DMS79 treated with DMSO at 0.1 percent for 48 hours (cell line): ENCODE measurements around the gene RNF44.
A peak's percentile ranks its signal among the peaks of the same experiment; 100 is the strongest.
"Not testable (repeated sequence)": the region's sequence is repeated elsewhere in the genome, so short reads cannot be mapped to it uniquely, and the experiment has no call there.

Experiments
- DNase-seq: peaks from one replicate; lab custom pipeline; 2025; lab: John Stamatoyannopoulos, UW

Gene RNF44

GRCh38 chr5:176550937-176551336 lies 13.7 kb upstream of the RNF44 start:
- DNase-seq = not testable (repeated sequence)

DNA sequence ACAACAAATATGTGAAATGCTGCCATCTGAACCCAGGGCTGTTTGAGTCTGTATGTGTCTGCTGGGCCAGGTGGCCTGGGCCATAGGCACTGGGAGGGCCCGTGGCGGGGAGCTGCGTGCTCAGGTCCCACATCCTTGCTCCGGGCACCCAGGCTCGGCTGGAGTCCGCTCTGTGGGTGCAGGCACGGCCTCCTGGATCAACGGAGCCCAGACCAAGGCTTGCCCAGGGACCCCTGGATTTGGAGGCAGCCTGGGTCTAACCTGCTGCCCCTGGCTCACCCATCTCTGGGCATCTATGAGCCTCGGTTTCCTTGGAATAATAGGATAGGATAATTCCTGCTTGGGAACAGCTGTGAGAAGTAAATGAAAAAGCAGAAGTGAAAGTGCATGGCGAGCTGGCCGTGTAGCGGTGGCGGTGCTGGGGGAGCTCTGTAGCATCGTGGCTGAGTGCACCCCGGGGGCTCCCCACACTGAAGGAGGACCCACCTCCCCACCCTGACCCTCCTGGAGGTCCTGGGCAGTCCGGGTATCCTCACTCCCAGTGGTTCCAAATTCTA lies 13.2 kb upstream of the RNF44 start:
- no peak for DNase-seq

GRCh38 chr5:176549871-176550270 lies 12.7 kb upstream of the RNF44 start:
- no peak for DNase-seq

- no peak for DNase-seq
These were observed 11.8 kb upstream of the RNF44 start, which contains the start of gene CDHR2 for GRCh38 chr5:176548967-176549444. Gene CDHR2, plus strand, starts transcription at chr5:176549342. Its CDS starts 16,011 bp downstream, at chr5:176565353.

DNA sequence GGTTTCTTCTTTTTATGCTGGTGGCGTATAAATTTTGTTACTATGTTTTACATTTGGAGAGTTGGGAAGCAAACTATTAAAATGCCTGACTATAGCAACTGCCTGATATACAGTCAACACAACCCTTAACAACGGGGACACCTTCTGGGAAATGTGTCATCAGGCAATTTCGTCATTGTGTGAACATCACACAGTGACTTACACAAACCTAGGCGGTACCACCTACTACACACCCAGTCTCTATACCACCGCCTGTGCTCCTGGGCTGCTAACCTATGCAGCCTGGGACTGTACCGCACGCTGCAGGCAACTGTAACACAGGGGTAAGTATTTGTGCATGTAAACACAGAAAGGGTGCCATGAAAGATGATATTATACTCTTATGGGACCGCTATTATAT lies 10.6 kb upstream of the RNF44 start:
- no peak for DNase-seq

- no peak for DNase-seq
These were observed 8.7 kb upstream of the RNF44 start for GRCh38 chr5:176545737-176546509.

DNA sequence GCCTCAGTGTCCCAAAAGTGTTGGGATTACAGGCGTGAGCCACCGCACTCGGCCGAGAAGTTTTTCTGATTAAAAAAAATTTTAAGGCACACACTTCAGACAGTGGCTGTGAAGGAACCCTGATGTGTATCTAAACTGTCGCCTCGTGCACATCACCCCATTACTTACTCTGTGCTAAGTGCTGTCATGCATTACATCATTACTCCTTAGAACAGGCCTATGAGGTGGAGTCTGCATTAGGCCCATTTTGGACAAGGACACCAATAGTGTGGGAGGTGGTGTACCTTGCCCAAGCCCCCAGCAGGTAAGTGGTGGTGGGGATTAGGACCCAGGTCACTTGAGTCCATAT lies 8.2 kb upstream of the RNF44 start:
- DNase-seq = no peak

DNA sequence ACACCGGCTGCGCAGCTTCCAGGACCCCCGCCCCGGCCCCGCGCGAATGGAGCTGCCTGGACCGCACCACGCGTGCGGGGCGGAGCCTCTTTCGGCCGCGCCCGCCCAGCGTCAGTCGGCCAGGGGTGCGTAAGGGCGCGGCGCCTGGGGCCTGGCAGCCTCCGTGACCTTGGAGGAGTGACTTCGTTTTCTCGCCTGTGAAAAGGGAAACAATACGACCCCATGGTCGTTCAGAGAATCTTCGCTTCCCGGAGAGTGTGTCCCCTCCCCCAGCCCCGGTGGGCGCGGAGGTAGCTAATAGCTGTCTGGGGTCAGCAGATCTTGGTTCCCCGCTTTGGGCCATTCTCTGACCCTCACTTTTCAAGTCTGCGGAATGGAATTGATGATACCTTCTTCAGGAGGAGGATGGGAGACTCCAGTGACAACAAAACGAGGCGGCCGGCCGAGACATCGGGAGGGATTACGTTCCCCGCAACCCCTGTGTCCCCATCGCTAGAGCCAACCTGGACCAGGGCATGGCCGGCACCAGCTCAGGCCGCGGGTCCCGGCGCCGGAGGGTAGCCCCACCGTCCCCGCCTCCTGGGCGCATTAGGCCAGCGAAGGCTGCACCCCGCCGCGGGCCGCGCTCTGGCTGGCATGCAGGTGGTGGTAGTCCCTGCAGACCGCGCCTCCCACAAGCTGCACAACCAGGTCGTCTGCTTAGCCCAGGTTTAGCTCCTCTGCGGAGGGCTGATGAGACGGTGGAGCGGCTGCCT lies 6.4 kb upstream of the RNF44 start:
- peak; percentile 43 for DNase-seq

DNA sequence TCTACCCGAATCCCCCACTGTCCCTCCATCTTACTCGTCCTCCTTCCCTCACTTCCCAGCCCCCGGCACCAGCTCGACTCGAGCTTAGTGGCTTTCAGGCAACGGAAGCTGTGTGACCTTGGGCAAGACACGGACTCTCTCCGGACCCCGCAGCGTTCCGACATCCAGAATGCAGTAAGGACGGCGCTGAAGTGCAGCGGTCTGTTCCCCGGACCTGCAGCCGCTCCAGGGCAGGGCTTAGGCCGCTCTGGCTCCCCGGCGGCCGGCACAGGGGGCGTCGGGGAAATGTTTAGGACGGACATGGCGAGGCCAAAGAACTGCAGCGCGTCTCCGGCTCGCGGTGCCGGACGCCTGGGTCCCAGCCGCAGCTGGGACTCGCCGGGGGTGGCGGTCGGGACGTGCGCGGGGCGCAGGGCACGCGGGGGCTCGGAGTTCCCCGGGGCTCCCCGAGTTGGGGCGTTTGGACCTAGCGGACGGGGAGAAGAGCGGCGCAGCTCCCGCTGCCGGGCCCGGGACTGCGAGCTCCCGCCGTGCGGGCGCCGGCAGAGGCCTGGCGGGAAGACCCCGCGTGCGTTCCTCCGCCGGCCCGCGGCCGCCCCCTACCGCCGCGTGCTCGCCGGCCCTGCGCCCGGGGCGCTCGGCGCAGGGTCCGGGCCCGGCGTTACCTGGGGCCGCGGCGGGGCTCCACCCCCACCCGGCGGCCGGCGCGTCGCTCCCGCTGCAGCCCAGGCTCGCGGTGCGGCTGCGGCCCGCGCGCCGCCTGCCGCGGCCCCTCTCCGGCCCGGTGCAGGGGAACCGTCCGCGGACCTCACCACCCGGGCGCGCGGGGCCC lies 5.6 kb upstream of the RNF44 start:
- DNase-seq = no peak

DNA sequence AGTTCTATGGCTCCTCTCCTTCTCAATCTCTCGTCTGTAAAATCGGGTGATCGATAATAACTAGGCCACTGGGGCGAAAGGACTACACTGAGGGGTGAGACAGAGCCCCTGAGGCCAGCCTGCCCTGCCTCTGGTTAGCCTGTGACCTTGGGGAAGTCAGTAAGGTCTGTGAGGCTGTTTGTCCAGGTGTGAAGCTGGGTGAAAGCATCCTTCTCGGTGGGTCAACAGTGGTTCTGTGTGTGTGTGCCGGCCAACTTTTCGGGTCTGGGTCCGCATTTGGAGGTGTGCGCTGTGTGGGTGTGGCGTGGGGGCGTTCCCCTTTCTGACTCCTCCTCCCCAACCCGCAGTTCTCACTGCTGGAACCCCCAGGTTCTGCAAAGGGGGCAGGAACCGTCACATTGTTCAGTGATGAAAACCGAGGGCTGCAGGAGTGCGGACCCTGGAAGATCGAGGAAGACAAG lies 5.0 kb upstream of the RNF44 start:
- DNase-seq = no peak

DNA sequence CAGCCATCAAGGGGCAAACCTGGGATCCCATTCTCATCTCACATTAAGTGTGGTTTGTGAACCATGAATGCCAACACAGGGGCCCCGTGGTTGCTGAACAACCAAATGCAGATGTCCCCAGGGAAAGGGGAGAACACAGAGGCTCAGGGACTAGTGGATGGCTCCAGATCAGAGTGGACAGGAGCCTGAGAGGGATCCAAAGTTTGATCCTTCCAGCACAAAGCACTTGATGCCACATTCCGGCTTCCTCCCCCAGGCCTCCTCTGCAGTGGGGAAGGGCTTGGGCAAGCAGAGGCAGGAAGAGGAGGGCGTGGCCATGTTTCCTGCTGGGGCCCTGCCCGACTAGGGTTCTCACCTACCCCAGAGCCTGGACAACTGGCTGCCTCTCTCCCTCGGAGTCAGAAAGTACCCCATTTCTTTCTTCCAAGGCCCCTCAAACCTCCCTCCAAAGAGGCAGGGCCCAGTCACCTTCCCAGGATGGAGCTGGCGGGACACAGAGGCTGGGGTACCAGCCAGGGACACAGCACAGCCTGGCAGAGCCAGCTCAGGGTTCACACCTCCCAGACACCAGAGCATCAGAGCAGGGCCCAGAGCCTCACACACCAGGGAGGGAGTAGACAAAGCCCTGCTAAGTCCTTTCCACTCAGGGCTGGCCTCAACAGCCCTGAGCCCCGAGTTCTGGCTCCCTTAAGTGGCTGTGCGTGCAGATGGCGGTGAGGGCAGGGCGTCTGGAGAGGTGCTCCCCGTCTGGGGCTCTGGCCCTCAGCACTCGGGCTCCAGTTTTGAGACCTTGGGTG lies 4.3 kb upstream of the RNF44 start:
- no peak for DNase-seq

GRCh38 chr5:176540956-176541337 lies 3.7 kb upstream of the RNF44 start:
- DNase-seq = no peak

- no peak for DNase-seq
These were observed 3.3 kb upstream of the RNF44 start for GRCh38 chr5:176540476-176540899.

DNA sequence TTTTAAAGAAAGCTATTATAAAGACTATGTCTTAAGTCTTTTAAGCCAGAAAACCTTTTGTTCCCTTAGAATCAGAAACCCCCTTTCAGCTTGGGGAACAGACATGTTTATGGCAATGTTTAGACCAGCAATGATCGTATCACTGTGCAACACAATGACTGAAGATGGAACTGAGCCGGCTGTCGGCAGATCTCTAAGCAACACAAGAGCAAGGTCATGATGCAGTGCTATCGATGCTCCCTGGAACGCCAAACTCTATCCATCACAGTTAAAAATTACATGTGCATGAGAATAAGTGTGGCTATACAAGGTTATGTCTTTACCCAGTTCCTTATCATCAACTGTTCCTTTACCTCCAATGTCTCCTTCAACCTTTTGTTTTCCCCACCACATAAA lies 1.8 kb upstream of the RNF44 start:
- no peak for DNase-seq

GRCh38 chr5:176538230-176538988 lies 1.2 kb upstream of the RNF44 start:
- no peak for DNase-seq

- peak; percentile 89 for DNase-seq
These were observed 490 bp upstream of the RNF44 start for GRCh38 chr5:176537554-176538229.

- DNase-seq = peak; percentile 18
These were observed 885 bp downstream of the RNF44 start for GRCh38 chr5:176536132-176536901.

DNA sequence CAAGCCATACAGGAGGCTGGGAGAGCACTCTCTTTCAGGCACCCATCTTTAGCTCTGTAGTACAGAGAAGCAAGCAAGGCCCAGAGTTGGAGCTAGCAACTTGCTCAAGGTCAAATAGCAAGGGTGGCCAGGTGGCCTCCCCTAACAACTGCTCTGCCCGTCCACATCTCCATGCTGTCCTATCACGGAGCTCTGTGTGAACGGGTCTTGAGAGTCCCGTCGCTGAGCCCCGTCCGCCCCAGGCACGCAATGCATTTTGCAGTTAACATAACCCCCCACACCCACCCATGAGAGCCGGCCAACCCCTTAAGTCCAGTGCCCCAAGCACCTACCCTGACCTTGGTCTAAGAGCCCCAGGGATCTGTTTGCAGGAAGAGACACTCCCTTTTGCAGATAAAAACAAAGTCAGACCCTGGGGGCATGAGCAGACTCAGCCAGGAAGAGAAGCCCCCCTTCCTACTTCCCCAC lies 1.5 kb downstream of the RNF44 start:
- DNase-seq = no peak

- DNase-seq = no peak
These were observed 2.0 kb downstream of the RNF44 start for GRCh38 chr5:176535101-176535663.
